GM19043 (cell line): ENCODE measurements around the gene RTN4RL1.

ENCODE experiments used
- ATAC-seq: cut with Tn5 transposase; IDR thresholded peaks from one replicate; pipeline ENCODE4 v1.9.1; 2021; ENCODE audit warnings: low read depth; ENCODE audit not compliant: unreplicated experiment

Gene RTN4RL1

GRCh38 chr17:2048805-2049204 lies 23.7 kb upstream of the RTN4RL1 start:
- no peak for ATAC-seq

GRCh38 chr17:2047590-2047989 lies 22.5 kb upstream of the RTN4RL1 start:
- no peak for ATAC-seq

- ATAC-seq, result no peak
These were observed 19.2 kb upstream of the RTN4RL1 start for GRCh38 chr17:2044263-2044894.

- no peak for ATAC-seq
These were observed 18.7 kb upstream of the RTN4RL1 start for GRCh38 chr17:2043785-2044184.

GRCh38 chr17:2042933-2043332 lies 17.8 kb upstream of the RTN4RL1 start:
- no peak for ATAC-seq

- ATAC-seq, result no peak
These were observed 17.3 kb upstream of the RTN4RL1 start for GRCh38 chr17:2042390-2042847.

- ATAC-seq, result peak; percentile 90
These were observed 16.6 kb upstream of the RTN4RL1 start, which contains the start of gene OVCA2 for GRCh38 chr17:2041561-2042389. Gene OVCA2, plus strand, starts transcription at chr17:2042022. Its CDS starts 26 bp downstream, at chr17:2042048.

- ATAC-seq, result no peak
These were observed 15.9 kb upstream of the RTN4RL1 start for GRCh38 chr17:2040942-2041560.

GRCh38 chr17:2040219-2040827 lies 15.2 kb upstream of the RTN4RL1 start:
- no peak for ATAC-seq

GRCh38 chr17:2037155-2037554 lies 12.0 kb upstream of the RTN4RL1 start:
- no peak for ATAC-seq

- no peak for ATAC-seq
These were observed 10.7 kb upstream of the RTN4RL1 start for GRCh38 chr17:2035541-2036488.

- ATAC-seq, result no peak
These were observed 9.8 kb upstream of the RTN4RL1 start for GRCh38 chr17:2034806-2035540.

GRCh38 chr17:2034157-2034556 lies 9.0 kb upstream of the RTN4RL1 start:
- no peak for ATAC-seq

- no peak for ATAC-seq
These were observed 8.0 kb upstream of the RTN4RL1 start for GRCh38 chr17:2033153-2033552.

GRCh38 chr17:2030779-2031163 lies 5.6 kb upstream of the RTN4RL1 start:
- no peak for ATAC-seq

- peak; percentile 79 for ATAC-seq
These were observed 5.0 kb upstream of the RTN4RL1 start, which contains the start of gene DPH1 for GRCh38 chr17:2029911-2030778. Gene DPH1, plus strand, starts transcription at chr17:2030153. Its CDS starts 17 bp downstream, at chr17:2030170.

GRCh38 chr17:2028737-2029136 lies 3.6 kb upstream of the RTN4RL1 start:
- ATAC-seq, result no peak

- ATAC-seq, result no peak
These were observed 3.1 kb upstream of the RTN4RL1 start for GRCh38 chr17:2028234-2028614.
